Mammary epithelial cell (primary cell): Measurements from ENCODE around the gene CHKB.

Experiments
- CTCF ChIP-seq, 2 donors: IDR thresholded peaks in 1 of 2; conservative IDR thresholded peaks in 1 of 2; 2 replicates each; pipeline ENCODE4 v1.5.1; 2011 to 2012; ENCODE audit warnings: inconsistent platforms in 2 of 2, low read length in 2 of 2, mild to moderate bottlenecking in 2 of 2, control low read depth in 1 of 2, low read depth in 1 of 2; ENCODE audit not compliant: insufficient read depth in 1 of 2; ENCODE audit errors: extremely low read depth in 1 of 2
- EZH2 ChIP-seq: IDR thresholded peaks from 2 replicates; pipeline ENCODE4 v1.6.1; 2012; ENCODE audit warnings: low read length, inconsistent platforms, borderline replicate concordance

- TF ChIP-seq CTCF (conservative IDR thresholded peaks at IDR 0.05 in 1 of 2, IDR thresholded peaks at IDR 0.05 in 1 of 2; ENCODE audit: extremely low read depth in 1 of 2, insufficient read depth in 1 of 2, low read depth in 1 of 2, low read length in 2 of 2), result no peak
- no peak for TF ChIP-seq EZH2
Measured at GRCh38 chr22:50587407-50587806, 4.8 kb upstream of the CHKB start.
